Fibroblast of mammary gland (primary cell): ENCODE data around the gene STAU1.
"Not testable (repeated sequence)": the region's sequence is repeated elsewhere in the genome, so short reads cannot be mapped to it uniquely, and the experiment has no call there.

Source experiments
- DNase-seq: peaks from one replicate; pipeline ENCODE4 v3.0.0-alpha.2; 2010; ENCODE audit warnings: low read depth
- H3K4me3 ChIP-seq: 2 replicates; pipeline ENCODE4 v1.5.1; 2011; ENCODE audit warnings: low read depth, mild to moderate bottlenecking, low read length, moderate library complexity; ENCODE audit not compliant: control insufficient read depth
- CTCF ChIP-seq: conservative IDR thresholded peaks from 2 replicates; pipeline ENCODE4 v1.5.1; 2011; ENCODE audit warnings: low read depth, low read length, inconsistent platforms; ENCODE audit not compliant: control insufficient read depth, insufficient read depth

Gene STAU1

GRCh38 chr20:49096203-49096730 lies 91.9 kb downstream of the STAU1 start:
- no peak for TF ChIP-seq CTCF
- H3K4me3 ChIP-seq: no peak overlapping the region

GRCh38 chr20:49091762-49092161 lies 96.4 kb downstream of the STAU1 start:
- TF ChIP-seq CTCF: no peak
- no peak for DNase-seq
- no peak overlapping the region for H3K4me3 ChIP-seq

More at GRCh38 chr20:49096203-49096730, 91.9 kb downstream of the STAU1 start:
- DNase-seq: no peak

- H3K4me3 ChIP-seq: no peak overlapping the region
- TF ChIP-seq CTCF: no peak
- DNase-seq: no peak
Observed at GRCh38 chr20:49091104-49091503, 97.0 kb downstream of the STAU1 start.

- H3K4me3 ChIP-seq, DNase-seq: not testable (repeated sequence)
Observed at GRCh38 chr20:49082295-49082694, 105.8 kb downstream of the STAU1 start.

- no peak overlapping the region for H3K4me3 ChIP-seq
- no peak for TF ChIP-seq CTCF
- no peak for DNase-seq
Observed at GRCh38 chr20:49078310-49078709, 109.8 kb downstream of the STAU1 start.

- H3K4me3 ChIP-seq: no peak overlapping the region
- DNase-seq: no peak
- no peak for TF ChIP-seq CTCF
Observed at GRCh38 chr20:49074521-49074920, 113.6 kb downstream of the STAU1 start.
